Heart right ventricle (tissue), 16 donors: Measurements from ENCODE around the gene SPINK4. TPM values are rescaled to one million over a fixed set of nuclear protein-coding genes. Genes with fewer than 3 reads are reported as not detected.

ENCODE experiments used
- ATAC-seq, 8 donors: fragments of 200-7000 bp; cut with Tn5 transposase; one replicate each; pipeline ENCODE4 v1.9.1; 2020; ENCODE audit warnings: mild to moderate bottlenecking in 8 of 8, moderate library complexity in 8 of 8, moderate number of reproducible peaks in 1 of 8
- DNase-seq, 2 donors: peaks; one replicate each; pipeline ENCODE4 v3.0.0-alpha.2; 2020
- H3K27ac ChIP-seq, 10 donors: fragments of 200-600 bp; sonication (generic) in 2 of 10; one replicate each; pipeline versions ENCODE4 v1.5.0 to v1.8.0; 2020 to 2022; ENCODE audit warnings: mild to moderate bottlenecking in 3 of 10
- H3K27me3 ChIP-seq, 7 donors: fragments of 200-600 bp; one replicate each; pipeline ENCODE4 v1.8.0; 2021 to 2022; ENCODE audit warnings: mild to moderate bottlenecking in 2 of 7
- H3K36me3 ChIP-seq, 9 donors: fragments of 200-600 bp; sonication (generic) in 1 of 9; one replicate each; pipeline versions ENCODE4 v1.5.0 to v1.8.0; 2020 to 2022; ENCODE audit warnings: mild to moderate bottlenecking in 2 of 9
- H3K4me1 ChIP-seq, 9 donors: fragments of 200-600 bp; sonication (generic) in 1 of 9; one replicate each; pipeline versions ENCODE4 v1.5.0 to v1.8.0; 2020 to 2022; ENCODE audit warnings: mild to moderate bottlenecking in 4 of 9
- H3K4me3 ChIP-seq, 10 donors: fragments of 200-600 bp; sonication (generic) in 2 of 10; one replicate each; pipeline versions ENCODE4 v1.5.0 to v1.8.0; 2020 to 2022; ENCODE audit warnings: mild to moderate bottlenecking in 7 of 10, moderate library complexity in 2 of 10
- H3K9me3 ChIP-seq, 11 donors: fragments of 200-600 bp in 10 of 11; sonication (generic) in 2 of 11; one replicate each; pipeline versions ENCODE4 v1.5.0 to v1.8.0; 2013 to 2022; ENCODE audit warnings: mild to moderate bottlenecking in 2 of 11, control low read depth in 1 of 11, moderate library complexity in 1 of 11
- CTCF ChIP-seq, 9 donors: fragments of 200-600 bp; sonication (generic) in 2 of 9; IDR thresholded peaks; one replicate each; pipeline versions ENCODE4 v1.5.0 to v1.8.0; 2021 to 2022; ENCODE audit warnings: antibody characterized with exemption in 9 of 9, mild to moderate bottlenecking in 5 of 9, moderate library complexity in 1 of 9
- WGBS, 2 donors: extraction: QIAGEN DNeasy Blood & Tissue Kit; methylation state at CpG; one replicate each; pipeline ENCODE4 v1.1.7; 2013; ENCODE audit warnings: inconsistent platforms in 1 of 2; 5-methylcytosine and 5-hydroxymethylcytosine counted together
- intact Hi-C, 10 donors: fragments of 100-400 bp; cut with DNase I; formaldehyde crosslinking; loops; one replicate each; pipeline versions ENCODE4 v1.11.1 to v1.14.2; 2022
- polyA plus RNA-seq, 2 donors: library from polyadenylated mRNA; stranded (reverse); fragments of 200-250 nt; gene quantifications; one replicate each; pipeline ENCODE4 v1.2.3, GENCODE V29; 2013
- total RNA-seq, 10 donors: library from RNA; stranded (reverse); fragmentation: NEBNext Ultra II Directional in 3 of 10; extraction: Animal tissue kit (Norgen Biotek cat#: 25700) in 3 of 10; gene quantifications; one replicate each; pipeline versions ENCODE4 v1.2.1 to v1.2.4, GENCODE V29; 2021 to 2023
- donor health status: Arrhythmogenic right ventricular cardiomyopathy.
- donor health status: ischemic (EF 13 %, LVEDD 7.1; RV severe dilation, severe dysfunction).
- donor health status: healthy with polysubstance abuse.
- donor health status: DM: no; HTN: yes; CAD: no.
- donor health status: DM: no; HTN: no; CAD: no.
- donor health status: ischemic (EF 25% LVEDD 6.9; RV normal size, moderate dysfunction).
- donor health status: ischemic (EF 25% LVEDD 5.7; RV mildly dilated, moderate dysfunction).
- donor health status: healthy.
- donor health status: DM: yes; HTN: yes; CAD: no.
- donor health status: Ischemic cardiomyopathy.
- donor health status: ischemic (EF 35%, LVEDD 5.7; RV mildly dilated, moderate dysfunction).
- donor health status: nonischemic (EF 11% LVEDD 7.7; RV severe dilation, severe dysfunction).
- donor health status: DM: yes; HTN: yes; CAD: no.
- donor health status: PGD.
- donor health status: ischemic (EF 29% LVEDD 5.4; RV normal size, mild dysfunction).
- donor health status: nonischemic (EF 23%, LVEDD 6.1; RV moderate dilation, normal function).

Gene SPINK4
- total and polyA plus RNA-seq, 12 donors: not detected

GRCh38 chr9:33197279-33198152, 42.5 kb upstream of the SPINK4 start:
- 64 to 73% methylated on average over 6 of the region's 6 CpGs for WGBS, 2 donors
- intact Hi-C loops: no loop called here
- no peak for TF ChIP-seq CTCF (IDR thresholded peaks at IDR 0.05)
- H3K4me1 ChIP-seq: peaks cover 0 to 38% (median 24%) of the 10 kb centered on the region in 9 donors
- no peak overlapping the region for H3K4me3 ChIP-seq
- H3K27me3 ChIP-seq: no peaks in the 10 kb centered on the region
- ATAC-seq (peak; percentile 73 to 92 (median 83)), DNase-seq (peak in 1 of 2 donors; percentile 61)
- no peaks in the 10 kb centered on the region for H3K9me3 ChIP-seq
- no peaks in the 10 kb centered on the region for H3K36me3 ChIP-seq
- peak overlapping the region in 9 of 10 donors; percentile 4 to 74 (median 59) for H3K27ac ChIP-seq

- H3K27ac ChIP-seq: peak overlapping the region in 8 of 10 donors; percentile 8 to 74 (median 67)
- no peaks in the 10 kb centered on the region for H3K36me3 ChIP-seq
- no peak overlapping the region for H3K4me3 ChIP-seq
- intact Hi-C loops: no loop called here
- DNase-seq (peak; percentile 38 to 57), ATAC-seq (peak; percentile 64 to 90 (median 71))
- 64 to 75% methylated on average over 6 of the region's 6 CpGs for WGBS, 2 donors
- H3K4me1 ChIP-seq: peaks cover 1 to 36% (median 25%) of the 10 kb centered on the region in 9 donors
- TF ChIP-seq CTCF (IDR thresholded peaks at IDR 0.05): no peak
- no peaks in the 10 kb centered on the region for H3K27me3 ChIP-seq
- H3K9me3 ChIP-seq: no peaks in the 10 kb centered on the region
Measured at GRCh38 chr9:33198165-33198564, 41.8 kb upstream of the SPINK4 start.

- H3K36me3 ChIP-seq: no peaks in the 10 kb centered on the region
- H3K4me3 ChIP-seq: no peak overlapping the region
- peak in 3 of 8 donors; percentile 4 to 12 (median 11) for ATAC-seq
- DNase-seq: no peak
- WGBS, 2 donors: 90 to 100% methylated on average over 1 of the region's 1 CpG
- no peak for TF ChIP-seq CTCF (IDR thresholded peaks at IDR 0.05)
- H3K9me3 ChIP-seq: no peaks in the 10 kb centered on the region
- peak overlapping the region in 6 of 10 donors; percentile 4 to 71 (median 48) for H3K27ac ChIP-seq
- intact Hi-C loops: no loop called here
- H3K27me3 ChIP-seq: no peaks in the 10 kb centered on the region
- peaks cover 3 to 34% (median 22%) of the 10 kb centered on the region in 9 donors for H3K4me1 ChIP-seq
Measured at GRCh38 chr9:33202018-33202417, 37.9 kb upstream of the SPINK4 start.

- Histone ChIP-seq H3K27ac (peak overlapping the region in 8 of 10 donors; percentile 5 to 71 (median 51)), H3K36me3 (no peaks in the 10 kb centered on the region), H3K4me1 (peaks cover 3 to 27% (median 17%) of the 10 kb centered on the region in 9 donors), H3K4me3 (no peak overlapping the region), H3K27me3 (no peaks in the 10 kb centered on the region), H3K9me3 (no peaks in the 10 kb centered on the region)
- peak; percentile 65 to 89 (median 76) for ATAC-seq
- peak; percentile 60 to 78 for DNase-seq
- intact Hi-C loops: no loop called here
- WGBS, 2 donors: 44 to 52% methylated on average over 11 of the region's 11 CpGs
- peak in 1 of 9 donors; percentile 19 for TF ChIP-seq CTCF (IDR thresholded peaks at IDR 0.05)
Measured at GRCh38 chr9:33202552-33203201, 37.3 kb upstream of the SPINK4 start.
